SK-N-SH (cell line): Measurements from ENCODE around the gene DAB2IP. TPM values are rescaled to one million over a fixed set of nuclear protein-coding genes. Genes with fewer than 3 reads are reported as not detected.

Source experiments
- CTCF ChIA-PET: fragments of 300-600, 350-600 bp; formaldehyde crosslinking; extraction: SDS; loops from one replicate; lab custom pipeline; 2021; lab: Yijun Ruan, JAX
- POLR2A ChIA-PET: fragments of 350-600 bp; sonication (Branson Sonifier 250); formaldehyde crosslinking; extraction: SDS; loops from one replicate; lab custom pipeline; 2020; ENCODE audit warnings: antibody characterized with exemption, inconsistent platforms; lab: Yijun Ruan, JAX
- DNase-seq: peaks from one replicate; pipeline ENCODE4 v3.0.0; 2012
- H2AFZ ChIP-seq: fragments of 200-600 bp; sonication (generic); 2 replicates; pipeline ENCODE4 v1.8.1; 2016; ENCODE audit warnings: antibody characterized with exemption, mild to moderate bottlenecking, low read depth
- H3F3A ChIP-seq: fragments of 200-600 bp; sonication (generic); replicated peaks from 2 replicates; pipeline ENCODE3; 2016; ENCODE audit warnings: antibody characterized with exemption, mild to moderate bottlenecking; ENCODE audit not compliant: insufficient read depth
- H3K27ac ChIP-seq, 2 experiments: fragments of 200-500 bp in 1 of 2; fragments of 200-600 bp in 1 of 2; sonication (Bioruptor generic) in 1 of 2; sonication (generic), shearing (Covaris generic) in 1 of 2; 2 replicates each; pipeline versions ENCODE4 v1.5.1 to v1.6.1; 2014 to 2016; ENCODE audit warnings: low read depth in 2 of 2, inconsistent platforms in 1 of 2, low read length in 1 of 2, mild to moderate bottlenecking in 1 of 2, mixed read lengths in 1 of 2
- H3K27me3 ChIP-seq: fragments of 200-600 bp; sonication (generic), shearing (Covaris generic); 2 replicates; pipeline ENCODE4 v1.6.1; 2016; ENCODE audit warnings: mixed run types; ENCODE audit not compliant: insufficient read depth
- H3K36me3 ChIP-seq, 2 experiments: fragments of 200-500 bp in 1 of 2; fragments of 200-600 bp in 1 of 2; sonication (Bioruptor generic) in 1 of 2; sonication (generic) in 1 of 2; replicated peaks in 1 of 2; 2 replicates each; pipeline versions ENCODE3 to v1.5.1; 2014 to 2016; ENCODE audit warnings: low read length in 1 of 2, mild to moderate bottlenecking in 1 of 2; ENCODE audit not compliant: insufficient read depth in 2 of 2, control insufficient read depth in 1 of 2
- H3K4me1 ChIP-seq, 2 experiments: fragments of 200-500 bp in 1 of 2; fragments of 200-600 bp in 1 of 2; sonication (Bioruptor generic) in 1 of 2; sonication (generic), shearing (Covaris generic) in 1 of 2; 2 replicates each; pipeline versions ENCODE4 v1.5.1 to v1.6.1; 2014 to 2016; ENCODE audit warnings: low read depth in 1 of 2, low read length in 1 of 2, mixed run types in 1 of 2; ENCODE audit not compliant: insufficient read depth in 2 of 2, control insufficient read depth in 1 of 2
- H3K4me2 ChIP-seq: fragments of 200-600 bp; sonication (generic), shearing (Covaris generic); 2 replicates; pipeline ENCODE4 v1.6.1; 2017; ENCODE audit warnings: mixed run types
- H3K4me3 ChIP-seq, 2 experiments: fragments of 200-500 bp in 1 of 2; fragments of 200-600 bp in 1 of 2; sonication (Bioruptor generic) in 1 of 2; sonication (generic), shearing (Covaris generic) in 1 of 2; 2 replicates each; pipeline versions ENCODE4 v1.5.1 to v1.8.1; 2014 to 2016; ENCODE audit warnings: low read depth in 2 of 2, inconsistent platforms in 1 of 2, low read length in 1 of 2, mild to moderate bottlenecking in 1 of 2, mixed read lengths in 1 of 2, moderate library complexity in 1 of 2
- H3K79me2 ChIP-seq: fragments of 200-600 bp; sonication (generic); 2 replicates; pipeline ENCODE4 v1.8.1; 2017; ENCODE audit warnings: mild to moderate bottlenecking; ENCODE audit not compliant: insufficient read depth
- H3K9ac ChIP-seq: fragments of 200-600 bp; sonication (generic); 2 replicates; pipeline ENCODE4 v1.6.1; 2017; ENCODE audit warnings: mixed run types
- H3K9me2 ChIP-seq: fragments of 200-600 bp; sonication (generic); 2 replicates; pipeline ENCODE4 v1.6.1; 2017; ENCODE audit warnings: mixed run types
- H3K9me3 ChIP-seq: fragments of 200-600 bp; sonication (generic); 2 replicates; pipeline ENCODE4 v1.6.1; 2017; ENCODE audit warnings: mixed run types, mild to moderate bottlenecking, moderate library complexity
- H4K20me1 ChIP-seq: fragments of 200-600 bp; sonication (generic); 2 replicates; pipeline ENCODE4 v1.6.1; 2017; ENCODE audit warnings: mild to moderate bottlenecking, mixed run types; ENCODE audit not compliant: insufficient read depth
- CTCF ChIP-seq: fragments of 200-600 bp; sonication (generic); IDR thresholded peaks from 2 replicates; pipeline ENCODE4 v1.6.1; 2017; ENCODE audit warnings: antibody characterized with exemption, mild to moderate bottlenecking, moderate library complexity
- ELF1 ChIP-seq: IDR thresholded peaks from 2 replicates; pipeline ENCODE4 v1.4.0; 2012
- EP300 ChIP-seq, 2 experiments: IDR thresholded peaks; 2 replicates each; pipeline versions ENCODE4 v1.4.0 to v1.6.1; 2012; ENCODE audit warnings: borderline replicate concordance in 1 of 2, low read depth in 1 of 2, low read length in 1 of 2
- EZH2phosphoT487 ChIP-seq: fragments of 200-600 bp; sonication (generic); IDR thresholded peaks from 2 replicates; pipeline ENCODE4 v1.6.1; 2017; ENCODE audit warnings: low read depth, mixed run types, mild to moderate bottlenecking, antibody characterized with exemption, moderate library complexity, borderline replicate concordance
- GABPA ChIP-seq: IDR thresholded peaks from 2 replicates; pipeline ENCODE4 v1.4.0; 2012; ENCODE audit warnings: low read depth, mild to moderate bottlenecking
- GATA2 ChIP-seq: sonication (generic); formaldehyde crosslinking; IDR thresholded peaks from 2 replicates; pipeline ENCODE4 v1.5.0; 2020; ENCODE audit warnings: mild to moderate bottlenecking, missing genetic modification reagents
- MEF2A ChIP-seq: IDR thresholded peaks from 2 replicates; pipeline ENCODE4 v1.4.0; 2012; ENCODE audit warnings: low read depth, borderline replicate concordance
- MXI1 ChIP-seq: IDR thresholded peaks from 2 replicates; pipeline ENCODE4 v1.6.1; 2012; ENCODE audit warnings: mild to moderate bottlenecking, low read depth, low read length, improper control_type of control experiment
- NRF1 ChIP-seq: IDR thresholded peaks from 2 replicates; pipeline ENCODE4 v1.6.1; 2012; ENCODE audit warnings: low read depth, mild to moderate bottlenecking, low read length
- POLR2AphosphoS5 ChIP-seq: IDR thresholded peaks from 2 replicates; pipeline ENCODE4 v1.6.1; 2012; ENCODE audit warnings: low read depth, low read length
- RFX5 ChIP-seq: IDR thresholded peaks from 2 replicates; pipeline ENCODE4 v1.6.1; 2012; ENCODE audit warnings: mild to moderate bottlenecking, improper control_type of control experiment, low read length
- RXRA ChIP-seq: IDR thresholded peaks from 2 replicates; pipeline ENCODE4 v1.4.0; 2012; ENCODE audit warnings: low read depth, mild to moderate bottlenecking, borderline replicate concordance
- SIN3A ChIP-seq: IDR thresholded peaks from 2 replicates; pipeline ENCODE4 v1.6.1; 2012; ENCODE audit warnings: low read depth, mild to moderate bottlenecking, low read length, moderate library complexity, borderline replicate concordance
- TCF12 ChIP-seq: IDR thresholded peaks from 2 replicates; pipeline ENCODE4 v1.4.0; 2012
- WGBS: methylation state at CpG from one replicate; pipeline ENCODE4 v1.1.6; 2017; ENCODE audit warnings: low lambda C conversion rate; 5-methylcytosine and 5-hydroxymethylcytosine counted together
- polyA plus RNA-seq, 3 experiments: library from polyadenylated mRNA; depleted of rRNA; stranded (reverse); fragments of >200 nt; gene quantifications; 2 replicates each; pipeline ENCODE4 v1.2.3, GENCODE V29; 2012
- TF ChIP-seq, protein P1 (sequence below): IDR thresholded peaks from 2 replicates; pipeline ENCODE4 v1.4.0; 2012; ENCODE audit warnings: low read depth, borderline replicate concordance

The DAB2IP gene
- polyA plus RNA-seq, 1 of the 3 experiments (the other 2 are of a cell fraction) = 21.4 TPM

- no peaks in the 10 kb centered on the region for H3K27me3 ChIP-seq
- peak overlapping the region in 1 of 2 experiments; percentile 30; a peak in 1 of 4 replicates for H3K27ac ChIP-seq
- WGBS = 89% methylated on average over 10 of the region's 14 CpGs
- no peak overlapping the region for H3K4me2 ChIP-seq
- peaks cover 3% of the 10 kb centered on the region for H3F3A ChIP-seq
- H4K20me1 ChIP-seq = peaks cover 99% of the 10 kb centered on the region
- TF ChIP-seq TCF12 (no peak), NRF1 (no peak), MXI1 (no peak), SIN3A (no peak), POLR2AphosphoS5 (no peak), GABPA (no peak), EP300 (IDR thresholded peaks at IDR 0.05; ENCODE audit: borderline replicate concordance in 1 of 2, low read depth in 1 of 2, low read length in 1 of 2) (no peak), ELF1 (no peak), MEF2A (no peak), GATA2 (CRISPR knock-in tag) (no peak)
- TF ChIP-seq, protein P1, sequence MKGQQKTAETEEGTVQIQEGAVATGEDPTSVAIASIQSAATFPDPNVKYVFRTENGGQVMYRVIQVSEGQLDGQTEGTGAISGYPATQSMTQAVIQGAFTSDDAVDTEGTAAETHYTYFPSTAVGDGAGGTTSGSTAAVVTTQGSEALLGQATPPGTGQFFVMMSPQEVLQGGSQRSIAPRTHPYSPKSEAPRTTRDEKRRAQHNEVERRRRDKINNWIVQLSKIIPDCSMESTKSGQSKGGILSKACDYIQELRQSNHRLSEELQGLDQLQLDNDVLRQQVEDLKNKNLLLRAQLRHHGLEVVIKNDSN = no peak
- H3K79me2 ChIP-seq = peaks cover 81% of the 10 kb centered on the region
- H3K36me3 ChIP-seq = peaks cover 3 to 6% of the 10 kb centered on the region in 2 experiments
- no peak overlapping the region for H3K9ac ChIP-seq
- no peaks in the 10 kb centered on the region for H3K9me3 ChIP-seq
- peak; percentile 59 for DNase-seq
- no peak overlapping the region for H2AFZ ChIP-seq
- peaks cover 7 to 82% of the 10 kb centered on the region in 2 experiments; a peak in 2 of 4 replicates for H3K4me1 ChIP-seq
- ChIA-PET CTCF (interaction anchor here (1.0 to 4.1 kb wide), 6 partner anchors 9 to 162 kb away, joined by 3 to 16 read pairs (median 4); no protein-coding TSS in a partner anchor), POLR2A (no interaction called here)
- no peaks in the 10 kb centered on the region for H3K9me2 ChIP-seq
- H3K4me3 ChIP-seq = no peak overlapping the region
Measured at GRCh38 chr9:121708768-121709488, 57.5 kb downstream of the DAB2IP start.

GRCh38 chr9:121709798-121710197, 58.4 kb downstream of the DAB2IP start:
- H3K4me3 ChIP-seq = no peak overlapping the region
- H3F3A ChIP-seq = peaks cover 3% of the 10 kb centered on the region
- ChIA-PET POLR2A (no interaction called here), CTCF (interaction anchor here (1.2 to 4.1 kb wide), 3 partner anchors 9 to 11 kb away, joined by 4 to 16 read pairs (median 6); no protein-coding TSS in a partner anchor)
- no peaks in the 10 kb centered on the region for H3K27me3 ChIP-seq
- H3K79me2 ChIP-seq = peaks cover 76% of the 10 kb centered on the region
- H3K27ac ChIP-seq = peak overlapping the region in 1 of 2 experiments; percentile 45; a peak in 1 of 4 replicates
- peaks cover 97% of the 10 kb centered on the region for H4K20me1 ChIP-seq
- no peaks in the 10 kb centered on the region for H3K9me3 ChIP-seq
- H3K9me2 ChIP-seq = no peaks in the 10 kb centered on the region
- TF ChIP-seq RFX5 = no peak
- no peak for TF ChIP-seq RXRA
- TF ChIP-seq GABPA = no peak
- TF ChIP-seq EZH2phosphoT487 = no peak
- no peak for TF ChIP-seq POLR2AphosphoS5
- TF ChIP-seq CTCF = no peak
- DNase-seq = no peak
- H3K9ac ChIP-seq = no peak overlapping the region
- no peak overlapping the region for H3K4me2 ChIP-seq
- peaks cover 7 to 86% of the 10 kb centered on the region in 2 experiments; a peak in 2 of 4 replicates for H3K4me1 ChIP-seq
- no peak overlapping the region for H2AFZ ChIP-seq
- WGBS = 96% methylated on average over 4 of the region's 4 CpGs
- peaks cover 3 to 6% of the 10 kb centered on the region in 2 experiments for H3K36me3 ChIP-seq
